Retinal pigment epithelial cell (primary cell): ENCODE data around the gene TCP11L2.

Source experiments
- DNase-seq: peaks from one replicate; pipeline ENCODE4 v3.0.0-alpha.2; 2010; ENCODE audit warnings: low read depth
- H3K4me3 ChIP-seq: 2 replicates; pipeline ENCODE4 v1.5.1; 2011; ENCODE audit warnings: mild to moderate bottlenecking, low read length, control low read depth, moderate library complexity
- TF ChIP-seq, protein P1 (sequence below): conservative IDR thresholded peaks from 2 replicates; pipeline ENCODE4 v1.5.1; 2011; ENCODE audit warnings: low read depth, low read length, control low read depth, inconsistent platforms

Gene TCP11L2

DNA sequence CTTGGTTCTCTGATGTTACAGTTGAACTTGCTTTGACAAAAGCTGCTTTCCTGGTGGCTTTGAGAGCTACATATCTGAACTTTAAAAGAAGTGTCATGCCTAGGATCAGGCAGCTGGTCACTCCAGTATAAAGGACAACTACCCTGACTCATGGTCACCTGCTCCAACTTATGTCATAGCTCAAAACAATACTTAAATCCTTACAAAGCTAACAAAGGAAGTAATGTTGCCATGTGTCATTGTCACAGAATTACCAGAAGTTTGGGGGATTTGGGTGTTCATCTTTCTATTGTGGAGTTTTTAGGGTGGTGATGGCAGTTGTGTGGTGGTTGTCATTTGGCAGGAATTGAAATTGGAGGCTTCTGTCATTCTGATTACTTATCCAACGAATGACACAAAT is 1.8 kb upstream of the TCP11L2 start:
- H3K4me3 ChIP-seq, result no peak overlapping the region
- no peak for DNase-seq
- TF ChIP-seq, protein P1, sequence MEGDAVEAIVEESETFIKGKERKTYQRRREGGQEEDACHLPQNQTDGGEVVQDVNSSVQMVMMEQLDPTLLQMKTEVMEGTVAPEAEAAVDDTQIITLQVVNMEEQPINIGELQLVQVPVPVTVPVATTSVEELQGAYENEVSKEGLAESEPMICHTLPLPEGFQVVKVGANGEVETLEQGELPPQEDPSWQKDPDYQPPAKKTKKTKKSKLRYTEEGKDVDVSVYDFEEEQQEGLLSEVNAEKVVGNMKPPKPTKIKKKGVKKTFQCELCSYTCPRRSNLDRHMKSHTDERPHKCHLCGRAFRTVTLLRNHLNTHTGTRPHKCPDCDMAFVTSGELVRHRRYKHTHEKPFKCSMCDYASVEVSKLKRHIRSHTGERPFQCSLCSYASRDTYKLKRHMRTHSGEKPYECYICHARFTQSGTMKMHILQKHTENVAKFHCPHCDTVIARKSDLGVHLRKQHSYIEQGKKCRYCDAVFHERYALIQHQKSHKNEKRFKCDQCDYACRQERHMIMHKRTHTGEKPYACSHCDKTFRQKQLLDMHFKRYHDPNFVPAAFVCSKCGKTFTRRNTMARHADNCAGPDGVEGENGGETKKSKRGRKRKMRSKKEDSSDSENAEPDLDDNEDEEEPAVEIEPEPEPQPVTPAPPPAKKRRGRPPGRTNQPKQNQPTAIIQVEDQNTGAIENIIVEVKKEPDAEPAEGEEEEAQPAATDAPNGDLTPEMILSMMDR, result no peak

DNA sequence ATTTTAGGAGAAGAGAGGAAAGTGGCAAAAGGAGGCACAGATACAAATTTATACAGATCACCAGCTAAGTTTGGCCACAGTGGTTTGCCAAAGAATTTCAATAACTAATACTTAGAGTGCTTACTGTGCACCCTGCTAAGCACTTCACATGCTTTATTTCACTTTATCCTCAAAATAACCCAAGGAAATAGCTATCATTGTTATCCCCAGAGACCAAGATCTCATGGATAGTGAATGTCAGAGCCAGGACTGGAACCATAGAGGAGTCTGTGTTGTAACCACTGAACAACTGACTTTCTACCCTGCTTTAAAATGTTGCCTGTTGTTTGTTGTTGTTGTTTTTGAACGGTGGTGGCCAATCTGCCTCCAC is 1.3 kb upstream of the TCP11L2 start:
- no peak for DNase-seq
- H3K4me3 ChIP-seq, result no peak overlapping the region
- TF ChIP-seq, protein P1, result no peak

DNA sequence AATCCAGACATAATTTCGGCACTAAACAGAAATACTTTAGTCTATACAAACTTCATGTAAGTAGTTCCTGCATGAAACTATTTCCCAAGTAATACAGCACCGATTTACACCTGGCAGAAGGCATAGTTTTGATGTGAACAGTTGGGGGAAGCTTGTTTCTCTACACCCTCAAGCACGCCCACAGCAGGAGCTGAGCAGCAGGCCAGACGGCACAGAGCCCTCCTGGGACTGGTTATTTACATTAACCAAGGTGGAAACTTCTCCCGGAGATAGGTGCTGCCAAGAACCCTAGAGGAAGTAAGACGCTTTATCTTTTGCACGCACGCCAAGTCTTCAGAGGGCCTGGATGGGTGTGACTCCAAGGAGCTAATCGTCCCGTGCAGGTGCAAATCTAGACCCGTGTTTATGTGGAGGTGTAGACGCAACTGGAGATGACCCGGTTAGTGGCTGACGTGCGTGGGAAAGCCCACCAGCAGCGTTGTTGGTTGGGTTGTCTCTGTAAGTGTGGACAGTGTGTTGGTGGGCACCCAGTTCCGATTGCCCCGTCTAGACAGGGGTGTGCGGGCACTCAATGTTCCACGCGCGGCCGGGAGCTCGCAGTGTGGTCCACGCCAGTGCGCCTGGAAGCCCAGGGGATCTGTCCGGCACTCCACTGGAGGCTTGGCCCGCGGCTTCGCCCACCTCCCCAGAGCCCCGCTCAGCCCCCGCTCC is 767 bp upstream of the TCP11L2 start:
- peak overlapping the region; percentile 59 for H3K4me3 ChIP-seq
- TF ChIP-seq, protein P1, result no peak
- peak; percentile 71 for DNase-seq

DNA sequence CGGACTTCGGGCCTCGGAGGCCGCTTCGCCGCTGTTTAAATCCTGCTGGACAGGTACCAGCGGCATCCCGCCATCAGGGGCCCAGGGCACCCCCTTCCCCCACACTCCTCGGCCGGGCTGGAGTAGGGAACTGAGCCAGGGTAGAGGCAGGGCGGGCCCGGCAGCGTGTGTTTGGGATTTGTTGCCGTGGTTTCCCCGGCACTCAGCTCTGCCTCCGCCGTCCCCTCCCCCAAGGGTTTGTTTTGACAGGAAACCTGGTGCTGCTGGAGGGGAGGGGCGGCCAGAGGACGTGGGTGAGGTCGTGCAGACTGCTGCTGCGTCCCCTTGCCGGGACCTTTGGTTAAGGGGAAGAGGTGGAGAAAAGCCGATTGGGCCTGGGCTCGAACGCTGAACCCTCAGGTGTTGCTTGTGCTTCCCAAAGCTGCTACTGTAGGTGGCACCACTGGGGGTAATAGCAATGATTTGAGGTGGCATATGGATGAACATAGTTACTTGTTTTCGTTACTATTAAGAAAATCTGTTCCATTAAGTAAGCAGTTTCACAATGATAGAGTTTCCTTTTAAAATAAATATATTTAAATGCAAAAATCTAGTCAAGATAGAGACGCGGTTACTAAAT is 778 bp downstream of the TCP11L2 start:
- peak; percentile 84 for DNase-seq
- peak overlapping the region; percentile 90 for H3K4me3 ChIP-seq
- TF ChIP-seq, protein P1, result no peak

DNA sequence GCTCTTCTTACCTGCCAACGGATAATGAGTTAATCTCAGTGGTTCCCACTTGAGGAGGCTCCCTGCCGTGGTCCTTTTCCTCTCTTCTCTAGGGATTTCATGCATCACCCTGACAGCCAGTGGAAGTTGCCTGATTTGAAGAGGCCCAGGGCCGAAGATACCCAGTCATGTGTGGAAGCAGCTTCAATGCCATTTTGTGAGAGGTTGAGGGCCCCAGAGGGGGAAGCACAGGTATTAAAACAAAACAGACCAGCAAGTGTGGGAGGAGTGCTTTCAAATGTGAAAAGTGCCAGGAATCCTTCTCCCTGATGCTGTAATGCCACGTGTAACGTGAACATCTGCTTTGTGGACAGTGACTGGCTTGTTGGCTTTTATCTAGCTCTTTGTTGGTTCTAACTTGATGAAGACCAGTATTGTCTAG is 1.5 kb downstream of the TCP11L2 start:
- DNase-seq, result no peak
- peak overlapping the region; percentile 90 for H3K4me3 ChIP-seq
- TF ChIP-seq, protein P1, result no peak

DNA sequence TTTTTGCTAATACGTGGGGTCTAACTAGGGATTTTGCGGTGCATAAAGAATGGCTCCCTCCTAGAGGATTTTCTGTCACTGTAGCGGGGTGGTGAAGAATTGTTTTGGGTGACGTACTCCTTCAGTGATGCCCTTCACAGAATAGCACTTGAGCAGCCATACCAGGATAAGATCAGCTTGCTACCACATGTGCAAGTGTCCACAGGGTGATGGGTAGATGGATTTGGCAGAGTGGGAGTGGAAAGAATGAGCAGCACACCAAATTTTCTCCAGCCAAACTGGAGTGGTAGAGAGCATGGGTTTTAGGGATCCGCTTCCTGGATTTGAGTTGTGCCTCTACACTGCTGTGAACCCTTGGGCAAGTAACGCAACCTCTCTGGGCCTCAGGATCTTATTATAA is 2.3 kb downstream of the TCP11L2 start:
- TF ChIP-seq, protein P1, result no peak
- no peak overlapping the region for H3K4me3 ChIP-seq
- DNase-seq, result no peak

DNA sequence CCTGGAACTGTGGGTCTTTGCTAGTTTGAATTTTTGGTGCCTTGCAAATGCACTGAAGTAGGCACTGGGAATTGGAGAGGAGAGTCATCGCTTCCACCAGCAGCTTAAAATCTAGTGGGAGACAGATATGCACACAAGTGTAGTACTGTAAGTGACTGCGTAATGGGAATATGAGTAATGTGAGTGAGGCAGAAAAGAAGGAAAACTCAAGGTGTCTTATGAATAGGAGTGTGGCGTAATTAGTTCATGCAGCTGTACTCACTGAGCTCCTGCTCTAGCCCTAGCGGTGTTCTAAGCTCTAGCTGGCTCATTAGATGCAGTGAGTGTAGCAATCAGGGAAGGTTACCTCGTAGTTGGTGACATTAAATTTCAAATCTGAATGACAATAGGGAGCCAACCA is 2.8 kb downstream of the TCP11L2 start:
- peak; percentile 66 for DNase-seq
- TF ChIP-seq, protein P1, result peak; percentile 35
- no peak overlapping the region for H3K4me3 ChIP-seq
